Brain microvascular endothelial cell (primary cell): Measurements from ENCODE around the gene HOXC11.

Source experiments
- DNase-seq: peaks from one replicate; pipeline ENCODE4 v3.0.0-alpha.2; 2020
- H3K27ac ChIP-seq: fragments of 250-450 bp; sonication (Bioruptor Pico); 2 replicates; pipeline ENCODE4 v1.5.1; 2020; ENCODE audit warnings: mild to moderate bottlenecking, moderate library complexity
- H3K27me3 ChIP-seq: fragments of 250-450 bp; sonication (Bioruptor Pico); replicated peaks from 2 replicates; pipeline ENCODE4 v1.5.1; 2020; ENCODE audit warnings: mild to moderate bottlenecking
- H3K36me3 ChIP-seq: fragments of 250-450 bp; sonication (Bioruptor Pico); replicated peaks from 2 replicates; pipeline ENCODE4 v1.5.1; 2020; ENCODE audit warnings: mild to moderate bottlenecking
- H3K4me3 ChIP-seq: 2 replicates; pipeline ENCODE4 v1.5.1; 2011; ENCODE audit warnings: low read depth, mild to moderate bottlenecking, control low read depth, low read length, moderate library complexity
- in situ Hi-C: cut with HindIII; loops from 2 replicates; pipeline ENCODE4 v1.10.0; 2017; ENCODE audit warnings: low sequenced_read_pairs, low pct_ligation_motif_present
- TF ChIP-seq, protein P1 (sequence below): IDR thresholded peaks from 2 replicates; pipeline ENCODE4 v1.5.1; 2011; ENCODE audit warnings: low read depth, mild to moderate bottlenecking, moderate library complexity, low read length, control low read depth, inconsistent platforms; ENCODE audit errors: missing control alignments

Gene HOXC11

DNA sequence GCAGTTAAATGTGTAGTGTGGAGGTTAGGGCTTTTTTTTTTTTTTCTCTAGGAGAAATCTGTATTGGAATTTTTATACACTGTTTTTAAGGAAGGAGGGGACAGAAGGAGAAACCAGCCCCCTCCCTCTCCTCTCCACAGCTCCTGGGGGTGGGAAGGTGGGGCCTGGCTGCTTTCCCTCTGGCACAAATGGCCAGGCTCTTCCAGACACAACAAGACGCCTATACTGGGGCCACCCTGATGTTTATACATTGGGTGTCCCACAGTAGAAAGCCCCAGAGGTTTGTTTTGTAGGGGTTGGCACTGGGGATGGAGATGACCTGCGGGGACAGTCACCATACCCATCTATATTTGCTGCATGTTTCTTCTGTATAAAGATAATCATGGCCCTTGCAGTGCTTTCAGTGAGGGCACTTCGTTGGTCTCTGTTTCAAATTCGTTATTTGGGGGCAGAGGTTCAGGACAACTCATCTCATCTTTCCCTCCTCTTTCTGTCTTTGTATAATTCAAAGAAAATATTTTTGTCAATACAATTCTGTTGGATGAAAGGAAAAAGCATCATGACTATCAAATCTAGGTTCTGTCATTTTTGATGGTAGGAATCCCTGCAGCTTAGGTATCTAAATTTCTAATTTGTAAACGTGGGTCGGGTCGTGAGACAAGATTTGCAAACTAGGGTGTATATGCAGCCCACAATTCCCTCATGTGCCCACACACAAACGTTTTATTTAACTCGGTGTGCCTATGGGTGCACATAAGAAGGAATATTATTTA is 4.1 kb downstream of the HOXC11 start:
- in situ Hi-C loops, result no loop called here
- no peaks in the 10 kb centered on the region for H3K36me3 ChIP-seq
- H3K27ac ChIP-seq, result no peak overlapping the region
- H3K4me3 ChIP-seq, result no peak overlapping the region
- no peak for DNase-seq
- peaks cover 91% of the 10 kb centered on the region for H3K27me3 ChIP-seq
- TF ChIP-seq, protein P1, sequence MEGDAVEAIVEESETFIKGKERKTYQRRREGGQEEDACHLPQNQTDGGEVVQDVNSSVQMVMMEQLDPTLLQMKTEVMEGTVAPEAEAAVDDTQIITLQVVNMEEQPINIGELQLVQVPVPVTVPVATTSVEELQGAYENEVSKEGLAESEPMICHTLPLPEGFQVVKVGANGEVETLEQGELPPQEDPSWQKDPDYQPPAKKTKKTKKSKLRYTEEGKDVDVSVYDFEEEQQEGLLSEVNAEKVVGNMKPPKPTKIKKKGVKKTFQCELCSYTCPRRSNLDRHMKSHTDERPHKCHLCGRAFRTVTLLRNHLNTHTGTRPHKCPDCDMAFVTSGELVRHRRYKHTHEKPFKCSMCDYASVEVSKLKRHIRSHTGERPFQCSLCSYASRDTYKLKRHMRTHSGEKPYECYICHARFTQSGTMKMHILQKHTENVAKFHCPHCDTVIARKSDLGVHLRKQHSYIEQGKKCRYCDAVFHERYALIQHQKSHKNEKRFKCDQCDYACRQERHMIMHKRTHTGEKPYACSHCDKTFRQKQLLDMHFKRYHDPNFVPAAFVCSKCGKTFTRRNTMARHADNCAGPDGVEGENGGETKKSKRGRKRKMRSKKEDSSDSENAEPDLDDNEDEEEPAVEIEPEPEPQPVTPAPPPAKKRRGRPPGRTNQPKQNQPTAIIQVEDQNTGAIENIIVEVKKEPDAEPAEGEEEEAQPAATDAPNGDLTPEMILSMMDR, result no peak

DNA sequence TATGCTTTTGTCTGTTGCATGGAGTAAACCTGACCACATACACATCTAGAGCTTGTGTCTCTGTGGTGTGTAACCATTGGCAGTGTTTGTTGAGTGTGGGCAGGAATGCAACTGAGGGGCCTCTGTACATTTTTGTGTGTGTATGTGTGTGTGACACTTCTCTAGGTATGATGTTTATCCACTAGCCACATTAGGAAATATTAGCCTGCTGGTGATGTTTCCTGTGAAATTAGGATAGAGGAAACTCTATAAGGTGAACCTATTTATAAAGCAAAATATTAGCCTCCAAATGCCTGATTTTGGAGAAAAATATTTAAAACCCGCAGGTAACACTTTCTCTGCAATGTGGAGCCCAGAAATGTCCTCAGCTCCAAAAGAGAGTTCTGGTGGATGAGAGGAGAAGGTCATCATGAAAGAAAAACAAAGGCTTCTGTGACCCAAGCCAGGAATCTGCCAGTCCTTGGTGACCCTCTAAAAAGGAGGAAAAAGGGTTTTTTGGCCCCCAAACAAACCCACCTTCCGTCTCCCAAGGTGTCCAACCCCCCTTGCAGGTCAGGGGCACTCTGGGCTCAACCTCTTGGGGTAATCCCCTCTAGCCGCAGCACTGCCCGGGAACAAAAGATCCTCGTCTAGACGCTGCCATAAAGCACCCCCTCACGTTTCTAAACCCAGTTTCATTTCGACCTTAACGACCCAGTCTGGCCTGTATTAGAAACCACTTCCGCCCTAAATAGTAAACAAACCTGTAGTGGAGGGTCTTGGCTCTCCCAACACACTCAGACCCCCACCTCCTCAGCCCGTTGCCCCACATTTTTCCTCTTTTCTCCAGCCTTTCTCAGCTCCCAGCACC is 4.9 kb downstream of the HOXC11 start:
- DNase-seq, result no peak
- Histone ChIP-seq H3K27me3 (peaks cover 91% of the 10 kb centered on the region), H3K27ac (no peak overlapping the region), H3K4me3 (no peak overlapping the region), H3K36me3 (no peaks in the 10 kb centered on the region)
- in situ Hi-C loops, result no loop called here
- TF ChIP-seq, protein P1, result no peak

DNA sequence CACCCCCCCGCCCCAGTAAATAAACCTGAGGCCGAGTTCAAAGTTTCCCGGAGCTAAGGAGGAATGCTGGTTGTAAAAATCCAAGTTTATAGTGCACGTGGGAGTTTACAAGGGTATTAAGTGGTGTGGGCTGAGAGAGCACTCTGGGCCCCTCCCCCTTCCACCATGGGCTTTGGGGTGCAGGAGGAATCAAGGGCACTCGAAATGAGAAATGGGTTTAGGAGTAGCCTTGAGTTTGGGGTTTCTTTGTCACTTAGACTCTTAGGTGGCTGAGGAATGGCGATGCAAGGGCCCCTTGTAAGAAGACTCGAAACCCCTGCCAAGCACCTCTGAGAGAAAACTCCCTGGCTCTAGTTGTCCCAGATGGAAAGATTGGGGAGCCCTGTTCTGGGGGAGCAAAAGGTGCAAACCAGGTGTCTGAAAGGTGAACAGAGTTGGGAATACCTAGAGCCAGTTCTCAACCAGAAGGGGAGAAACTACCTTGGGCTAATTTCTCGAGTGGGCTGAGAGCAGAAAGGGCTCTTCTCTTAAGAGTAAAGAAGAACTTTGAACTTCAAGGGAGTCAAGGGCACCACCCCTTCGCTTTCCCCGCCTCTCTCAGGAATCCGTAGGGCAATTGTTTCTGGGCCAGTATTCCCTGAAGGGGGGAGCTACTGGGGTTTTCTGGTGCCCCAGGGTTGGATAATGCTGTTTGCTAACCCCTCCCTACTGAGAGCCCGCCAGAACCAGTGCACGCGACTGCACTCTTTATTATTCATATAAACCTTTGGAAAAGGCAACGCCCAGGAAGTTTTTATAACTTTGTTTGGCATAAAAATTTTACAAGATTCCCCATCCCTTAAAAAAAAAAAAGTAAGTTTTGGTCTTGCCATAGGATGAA is 5.8 kb downstream of the HOXC11 start:
- DNase-seq, result no peak
- Histone ChIP-seq H3K36me3 (no peaks in the 10 kb centered on the region), H3K4me3 (no peak overlapping the region), H3K27me3 (peaks cover 91% of the 10 kb centered on the region), H3K27ac (no peak overlapping the region)
- TF ChIP-seq, protein P1, result no peak
- in situ Hi-C loops, result no loop called here

DNA sequence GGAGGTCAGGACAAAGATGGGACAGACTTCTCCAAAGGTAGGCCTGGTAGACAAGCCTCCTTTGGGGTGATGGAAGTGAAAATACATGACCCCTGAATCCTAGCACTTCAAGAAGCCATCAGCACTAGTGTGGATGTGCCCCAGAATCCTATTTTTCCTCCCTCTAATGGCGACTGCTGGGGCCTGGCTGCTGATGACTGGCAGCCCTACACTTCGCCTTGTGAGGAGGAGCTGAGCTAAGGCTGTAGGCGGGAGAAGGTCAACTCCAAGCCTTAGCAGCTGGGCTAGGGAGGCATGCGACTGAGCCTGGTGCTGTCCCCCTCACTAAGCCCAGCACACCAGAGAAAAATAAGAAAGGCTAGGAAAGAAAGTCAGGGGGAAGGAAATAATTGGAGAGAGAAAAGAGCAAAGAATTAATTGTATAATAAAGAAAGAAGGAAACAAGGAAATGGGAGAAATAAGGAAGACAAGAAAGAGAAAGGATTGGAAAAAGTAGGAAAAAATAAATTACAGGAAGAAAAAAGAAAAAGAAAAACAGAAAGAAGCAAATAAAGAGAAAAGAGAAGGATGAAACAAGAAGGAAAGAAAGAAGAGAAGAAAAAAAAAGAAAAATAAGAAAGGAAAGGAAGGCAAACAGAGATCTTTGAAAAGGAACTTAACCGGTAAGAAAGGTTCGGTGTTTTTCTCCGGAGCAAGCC is 7.3 kb downstream of the HOXC11 start:
- H3K27ac ChIP-seq, result no peak overlapping the region
- in situ Hi-C loops, result no loop called here
- DNase-seq, result no peak
- TF ChIP-seq, protein P1, result no peak
- peaks cover 87% of the 10 kb centered on the region for H3K27me3 ChIP-seq
- no peaks in the 10 kb centered on the region for H3K36me3 ChIP-seq
- no peak overlapping the region for H3K4me3 ChIP-seq

DNA sequence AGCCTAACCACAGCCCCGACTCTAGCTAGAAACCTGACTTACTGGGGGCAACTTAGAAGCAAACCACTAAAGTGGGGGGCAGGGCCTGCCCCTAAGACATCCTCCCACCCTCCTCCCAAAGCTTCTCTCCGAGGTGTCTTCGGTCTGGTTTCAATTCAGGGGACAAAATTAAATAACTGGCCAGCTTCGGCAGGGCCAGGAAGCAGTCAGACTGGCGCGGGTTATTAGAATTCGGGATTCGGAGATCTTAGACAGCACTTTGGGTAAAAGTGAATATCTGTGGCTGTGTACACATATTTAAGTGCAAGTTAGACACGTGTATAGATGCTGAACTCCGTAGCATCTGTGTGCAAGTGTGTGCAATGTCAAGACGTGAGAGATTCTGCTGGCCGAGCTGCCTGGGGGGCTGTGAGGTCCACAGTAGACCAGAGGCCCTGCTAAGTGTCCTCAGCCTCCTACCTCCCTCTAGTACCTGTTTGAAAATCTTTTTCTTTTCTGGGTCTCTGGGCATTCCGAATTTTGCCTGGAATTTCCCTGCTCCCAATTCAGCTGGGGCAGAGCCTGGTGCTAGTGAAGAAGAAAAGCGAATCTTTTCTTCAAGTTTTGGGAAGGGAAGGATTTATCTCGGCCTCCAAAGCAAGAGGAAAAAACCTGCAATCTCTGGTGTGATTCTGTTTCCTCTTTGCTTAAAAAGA is 8.0 kb downstream of the HOXC11 start:
- TF ChIP-seq, protein P1, result no peak
- Histone ChIP-seq H3K27me3 (peaks cover 89% of the 10 kb centered on the region), H3K4me3 (no peak overlapping the region), H3K27ac (no peak overlapping the region), H3K36me3 (no peaks in the 10 kb centered on the region)
- in situ Hi-C loops, result no loop called here
- no peak for DNase-seq
